PC-3 (cell line): ENCODE results near the gene AGBL3. TPM values are rescaled to one million over a fixed set of nuclear protein-coding genes. Genes with fewer than 3 reads are reported as not detected.
"Not testable (repeated sequence)": the region's sequence is repeated elsewhere in the genome, so short reads cannot be mapped to it uniquely, and the experiment has no call there.

Source experiments
- ATAC-seq: fragments of 200-7000 bp; cut with Tn5 transposase; 2 replicates; pipeline ENCODE4 v1.9.1; 2020; ENCODE audit warnings: mild to moderate bottlenecking, moderate library complexity
- BruUV-seq: library from RNA; stranded (reverse); fragments of 400-500 nt; replicated peaks from 2 replicates; lab custom pipeline; 2021; lab: Mats Ljungman, UMichigan
- CTCF ChIA-PET: fragments of 300-600 bp; sonication (Branson Sonifier 250); formaldehyde crosslinking; loops from one replicate; lab custom pipeline; 2022; ENCODE audit warnings: antibody characterized with exemption; lab: Charles Lee
- POLR2A ChIA-PET: fragments of 300-600 bp; sonication (Branson Sonifier 250); formaldehyde crosslinking; loops from one replicate; lab custom pipeline; 2022; ENCODE audit warnings: antibody characterized with exemption; ENCODE audit not compliant: unreplicated experiment; lab: Charles Lee
- DNase-seq: peaks from one replicate; pipeline ENCODE4 v3.0.0-alpha.2; 2015
- H2AFZ ChIP-seq: fragments of 300-600 bp; sonication (generic); 2 replicates; pipeline ENCODE4 v1.6.0; 2016; ENCODE audit warnings: antibody characterized with exemption, low read length
- H3F3A ChIP-seq: fragments of 300-600 bp; sonication (generic); one replicate; pipeline ENCODE4 v1.6.0; 2017; ENCODE audit warnings: antibody characterized with exemption, low read length, control low read depth, mild to moderate bottlenecking; ENCODE audit not compliant: unreplicated experiment
- H3K27ac ChIP-seq: fragments of 300-600 bp; sonication (generic); 2 replicates; pipeline ENCODE4 v1.5.1; 2016; ENCODE audit warnings: mild to moderate bottlenecking, low read length
- H3K27me3 ChIP-seq: fragments of 300-600 bp; sonication (generic); 2 replicates; pipeline ENCODE4 v1.6.1; 2016; ENCODE audit warnings: low read length, mixed read lengths
- H3K36me3 ChIP-seq: fragments of 300-600 bp; sonication (generic); 2 replicates; pipeline ENCODE4 v1.6.1; 2016; ENCODE audit warnings: low read depth, mixed run types, low read length, mixed read lengths
- H3K4me1 ChIP-seq: fragments of 300-600 bp; sonication (generic); 2 replicates; pipeline ENCODE4 v1.5.1; 2016; ENCODE audit warnings: low read length; ENCODE audit not compliant: insufficient read depth
- H3K4me2 ChIP-seq: fragments of 300-600 bp; sonication (generic); 2 replicates; pipeline ENCODE4 v1.6.0; 2016; ENCODE audit warnings: low read length
- H3K4me3 ChIP-seq: fragments of 300-600 bp; sonication (generic); 2 replicates; pipeline ENCODE4 v1.5.1; 2016; ENCODE audit warnings: mild to moderate bottlenecking, low read length, mixed read lengths
- H3K79me2 ChIP-seq: fragments of 300-600 bp; sonication (generic); 2 replicates; pipeline ENCODE4 v1.6.1; 2017; ENCODE audit warnings: low read length, mixed read lengths
- H3K9ac ChIP-seq: fragments of 300-600 bp; sonication (generic); 2 replicates; pipeline ENCODE4 v1.6.0; 2016; ENCODE audit warnings: mild to moderate bottlenecking, low read length
- H3K9me2 ChIP-seq: fragments of 300-600 bp; sonication (generic); replicated peaks from 2 replicates; pipeline ENCODE4 v1.6.1; 2016; ENCODE audit warnings: mixed run types, low read length, mixed read lengths
- H3K9me3 ChIP-seq: fragments of 300-600 bp; sonication (generic); 2 replicates; pipeline ENCODE4 v1.6.1; 2016; ENCODE audit warnings: low read length, mixed read lengths
- H4K20me1 ChIP-seq: fragments of 300-600 bp; sonication (generic); 2 replicates; pipeline ENCODE4 v1.6.1; 2016; ENCODE audit warnings: low read length, mixed read lengths
- CTCF ChIP-seq: fragments of 300-600 bp; sonication (generic); conservative IDR thresholded peaks from 2 replicates; pipeline ENCODE4 v1.5.1; 2017; ENCODE audit warnings: antibody characterized with exemption, low read depth, mild to moderate bottlenecking, low read length
- EZH2 ChIP-seq: fragments of 300-600 bp; sonication (generic); IDR thresholded peaks from one replicate; pipeline ENCODE4 v1.6.1; 2017; ENCODE audit warnings: antibody characterized with exemption, mild to moderate bottlenecking, low read length; ENCODE audit not compliant: unreplicated experiment
- EZH2phosphoT487 ChIP-seq: fragments of 300-600 bp; sonication (generic); IDR thresholded peaks from 2 replicates; pipeline ENCODE4 v1.6.1; 2018; ENCODE audit warnings: mild to moderate bottlenecking, antibody characterized with exemption, low read length, borderline replicate concordance
- intact Hi-C: fragments of 100-400 bp; cut with micrococcal nuclease; formaldehyde crosslinking; loops from 2 replicates; pipeline ENCODE4 v1.9.0; 2023
- total RNA-seq: library from RNA; depleted of rRNA; stranded (reverse); fragments of >200 nt; gene quantifications from 2 replicates; pipeline ENCODE4 v1.2.3, GENCODE V29; 2014

The AGBL3 gene
- total RNA-seq, 1 experiment from 2014 or later = 2.5 TPM

- ATAC-seq = peak; percentile 90
- peak within 1 kb of the TSS; percentile 99 for H3K9ac ChIP-seq
- H4K20me1 ChIP-seq = no peaks in the 10 kb centered on the region
- BruUV-seq = no TSS peak
- H3K9me3 ChIP-seq = no peaks in the 10 kb centered on the region
- H3K4me2 ChIP-seq = peak within 1 kb of the TSS; percentile 97
- intact Hi-C loops = loop anchor here (1.0 to 10.0 kb wide), 6 partner anchors 22 to 526 kb away; partner anchors contain the start of genes BPGM, TMEM140 and WDR91
- no peaks in the 10 kb centered on the region for H3K27me3 ChIP-seq
- peak within 1 kb of the TSS; percentile 94 for H3K4me3 ChIP-seq
- H2AFZ ChIP-seq = peak within 1 kb of the TSS; percentile 89
- H3F3A ChIP-seq = no peaks in the 10 kb centered on the region
- ChIA-PET POLR2A (interaction anchor here (0.5 to 0.6 kb wide), 5 partner anchors 41 to 480 kb away, joined by 3 to 13 read pairs (median 4); partner anchors contain the start of gene WDR91), CTCF (interaction anchor here (0.6 kb wide), 2 partner anchors 666 to 737 kb away, joined by 3 to 6 read pairs; no protein-coding TSS in a partner anchor)
- TF ChIP-seq EZH2 (no peak), EZH2phosphoT487 (no peak), CTCF (peak; percentile 66)
- H3K36me3 ChIP-seq = peaks cover 31% of the 10 kb centered on the region
- H3K79me2 ChIP-seq = peaks cover 27% of the 10 kb centered on the region
- peak within 1 kb of the TSS; percentile 94 for H3K27ac ChIP-seq
- H3K9me2 ChIP-seq = no peaks in the 10 kb centered on the region
- DNase-seq = peak; percentile 94
- H3K4me1 ChIP-seq = peaks cover 13% of the 10 kb centered on the region
These were observed 184.1 kb downstream of the AGBL3 start, which contains the start of gene CYREN for GRCh38 chr7:135170274-135170997. Gene CYREN, minus strand, starts transcription at chr7:135170707. Its CDS starts 1,785 bp downstream, at chr7:135168922.

- ChIA-PET CTCF (interaction anchor here (0.6 kb wide), 2 partner anchors 665 to 736 kb away, joined by 3 to 6 read pairs; no protein-coding TSS in a partner anchor), POLR2A (interaction anchor here (0.5 to 0.6 kb wide), 3 partner anchors 40 to 481 kb away, joined by 3 to 13 read pairs (median 3); partner anchors contain the start of gene WDR91)
- peak overlapping the region; percentile 99 for H3K9ac ChIP-seq
- H3F3A ChIP-seq, H4K20me1 ChIP-seq, DNase-seq, H3K27me3 ChIP-seq, H3K9me3 ChIP-seq, H3K9me2 ChIP-seq, ATAC-seq: not testable (repeated sequence)
- peaks cover 25% of the 10 kb centered on the region for H3K36me3 ChIP-seq
- BruUV-seq = TSS peak; percentile 58
- peak overlapping the region; percentile 94 for H3K27ac ChIP-seq
- peaks cover 27% of the 10 kb centered on the region for H3K79me2 ChIP-seq
- intact Hi-C loops = loop anchor here (1.0 to 10.0 kb wide), 6 partner anchors 23 to 526 kb away; partner anchors contain the start of genes BPGM, TMEM140 and WDR91
- peak overlapping the region; percentile 89 for H2AFZ ChIP-seq
- H3K4me1 ChIP-seq = peaks cover 13% of the 10 kb centered on the region
- peak overlapping the region; percentile 94 for H3K4me3 ChIP-seq
- H3K4me2 ChIP-seq = peak overlapping the region; percentile 97
These were observed 184.7 kb downstream of the AGBL3 start for GRCh38 chr7:135170998-135171481.

GRCh38 chr7:135171581-135172291, 185.4 kb downstream of the AGBL3 start:
- H3K4me3 ChIP-seq, H3K9ac ChIP-seq, H3K4me2 ChIP-seq, H4K20me1 ChIP-seq, H3K27ac ChIP-seq, H3K9me3 ChIP-seq, CTCF ChIA-PET, H2AFZ ChIP-seq, BruUV-seq, H3F3A ChIP-seq, H3K27me3 ChIP-seq, H3K9me2 ChIP-seq, ATAC-seq, POLR2A ChIA-PET, DNase-seq: not testable (repeated sequence)
- intact Hi-C loops = loop anchor here (2.0 to 10.0 kb wide), 4 partner anchors 39 to 527 kb away; partner anchors contain the start of genes BPGM and WDR91
- Histone ChIP-seq H3K79me2 (peaks cover 27% of the 10 kb centered on the region), H3K4me1 (peaks cover 20% of the 10 kb centered on the region), H3K36me3 (peaks cover 18% of the 10 kb centered on the region)

GRCh38 chr7:135173916-135174315, 187.6 kb downstream of the AGBL3 start:
- Histone ChIP-seq H3K4me1 (peaks cover 25% of the 10 kb centered on the region), H3K79me2 (peaks cover 13% of the 10 kb centered on the region)
- H3K27ac ChIP-seq, H3K9me3 ChIP-seq, H3K4me2 ChIP-seq, H3F3A ChIP-seq, H3K9ac ChIP-seq, POLR2A ChIA-PET, ATAC-seq, H3K27me3 ChIP-seq, DNase-seq, CTCF ChIA-PET, H2AFZ ChIP-seq, H3K9me2 ChIP-seq, BruUV-seq, H3K36me3 ChIP-seq, H4K20me1 ChIP-seq, H3K4me3 ChIP-seq: not testable (repeated sequence)
- intact Hi-C loops = loop anchor here (5.0 to 10.0 kb wide), 3 partner anchors 78 to 529 kb away; partner anchors contain the start of gene BPGM
